Activated gamma-delta T cell treated with Interleukin-2 at 50 U/mL for 16 hours (primary cell): ENCODE measurements around the gene CHST2.

Source experiments
- DNase-seq: peaks from one replicate; pipeline ENCODE4 v3.0.0-alpha.2; 2020

Gene CHST2

DNA sequence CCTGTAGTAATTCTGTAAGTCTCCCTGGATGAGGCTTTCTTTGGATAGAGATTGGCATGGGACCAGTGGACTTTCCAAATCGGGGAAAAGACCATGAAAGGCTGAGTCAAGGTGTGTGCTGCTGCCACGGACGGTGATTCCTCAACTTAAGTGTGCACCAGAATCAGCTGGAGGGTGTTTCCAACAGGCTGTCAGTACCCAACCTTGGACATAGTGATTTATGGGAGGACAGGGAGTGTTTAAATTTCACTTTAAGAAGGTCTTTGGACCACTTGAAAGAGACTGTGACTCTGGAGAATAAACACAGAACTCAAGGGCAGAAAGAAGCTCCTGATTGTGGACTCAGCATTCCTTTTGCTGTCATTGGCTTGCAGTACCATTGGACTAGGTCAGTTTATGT is 20.4 kb upstream of the CHST2 start:
- no peak for DNase-seq

DNA sequence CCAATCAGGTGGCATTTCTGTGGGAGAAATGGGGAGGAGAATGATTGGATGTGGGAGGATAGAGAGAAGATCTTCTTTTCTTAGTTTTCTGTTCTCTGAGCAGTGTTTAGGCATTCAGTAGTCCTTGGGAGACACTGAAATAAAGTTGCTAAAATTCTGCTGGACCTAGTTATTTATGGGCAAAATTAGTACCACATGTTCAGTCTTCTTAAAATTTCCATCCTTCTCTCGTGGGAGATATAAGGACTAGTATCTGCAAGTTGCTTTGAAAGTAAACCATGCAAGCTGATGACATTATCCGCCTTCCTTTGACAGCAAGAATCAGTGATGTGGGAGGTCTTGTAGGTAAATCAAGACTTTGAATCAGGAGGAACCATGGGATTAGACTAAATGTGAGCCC is 19.9 kb upstream of the CHST2 start:
- no peak for DNase-seq

DNA sequence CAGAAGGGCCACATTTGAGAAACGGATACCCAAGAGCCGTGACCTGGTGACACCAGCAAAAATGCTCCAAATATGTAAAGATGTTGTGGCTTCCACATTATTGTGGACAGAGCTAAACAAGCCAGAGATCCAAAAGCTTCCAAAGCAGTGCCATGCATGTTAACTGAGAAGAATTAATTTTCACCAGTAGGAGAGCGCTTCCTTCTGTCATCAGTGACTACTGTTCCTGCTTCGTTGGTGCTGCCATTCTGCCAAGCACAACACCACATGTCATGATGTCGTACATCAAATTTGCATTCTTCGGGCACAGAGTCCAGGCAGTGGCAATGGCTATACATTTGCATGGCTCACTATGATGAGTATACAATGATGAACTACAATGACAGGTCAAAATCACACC is 19.1 kb upstream of the CHST2 start:
- DNase-seq, result no peak

DNA sequence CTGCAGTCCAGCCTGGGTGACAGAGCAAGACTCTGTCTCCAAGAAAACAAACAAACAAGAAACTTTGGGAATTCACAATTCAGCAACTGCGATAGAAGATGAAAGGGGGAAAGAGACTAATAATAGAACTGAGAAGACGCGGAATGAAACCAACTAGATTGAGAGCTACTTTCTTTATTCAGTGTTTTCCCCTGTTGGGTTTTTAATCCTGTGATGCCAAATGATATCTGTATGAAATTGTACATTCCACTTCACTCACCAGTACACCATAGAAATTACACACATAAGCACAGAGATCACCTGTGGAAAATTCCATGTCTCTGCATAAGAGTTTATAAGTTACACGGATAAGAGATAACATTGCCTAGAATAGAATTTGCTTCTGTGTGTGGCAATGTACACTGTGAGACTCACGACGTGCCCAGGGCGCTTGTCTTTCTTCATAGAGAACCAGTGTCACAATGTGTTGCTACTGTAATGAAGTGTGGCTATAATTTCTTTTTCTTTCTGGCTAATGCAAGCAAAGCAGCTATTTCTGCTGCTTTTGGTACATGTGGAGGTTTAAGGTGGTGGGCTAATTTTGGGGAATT is 17.7 kb upstream of the CHST2 start:
- DNase-seq, result no peak

DNA sequence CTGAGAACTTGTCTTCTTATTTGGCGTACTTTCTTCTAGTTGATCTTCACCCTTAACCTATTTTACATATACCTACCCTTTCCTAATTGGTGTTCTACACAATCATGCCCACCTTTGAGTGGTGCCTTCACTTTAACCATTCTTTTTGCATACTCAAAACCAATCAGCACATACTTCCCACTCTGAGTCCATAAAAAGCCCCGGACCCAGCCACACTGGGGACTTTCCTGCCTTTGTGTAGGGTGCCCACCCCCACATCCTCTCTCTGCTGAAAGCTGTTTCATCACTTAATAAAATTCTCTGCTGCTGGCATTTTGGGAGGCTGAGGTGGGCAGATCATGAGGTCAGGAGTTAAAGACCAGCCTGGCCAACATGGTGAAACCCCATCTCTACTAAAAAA is 15.9 kb upstream of the CHST2 start:
- DNase-seq, result no peak

DNA sequence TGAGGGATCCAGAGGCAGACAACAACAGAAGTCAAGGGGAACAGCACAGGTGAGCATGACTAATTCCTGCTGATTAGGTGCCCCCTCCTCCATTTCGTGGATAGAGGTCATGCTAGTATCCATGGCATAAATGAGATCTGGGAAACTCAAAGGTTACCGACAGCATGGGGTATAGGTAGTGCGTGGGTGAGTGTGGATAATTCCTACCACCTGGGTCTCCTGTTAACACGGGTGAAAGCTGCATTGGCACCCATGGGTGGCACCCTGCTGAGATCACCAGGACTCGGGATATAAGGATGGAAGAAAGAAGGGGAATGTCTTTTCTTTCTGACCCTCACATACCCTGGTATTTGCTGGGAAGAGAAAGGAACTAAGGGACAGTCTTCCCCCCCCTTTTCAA is 14.4 kb upstream of the CHST2 start:
- DNase-seq, result no peak

DNA sequence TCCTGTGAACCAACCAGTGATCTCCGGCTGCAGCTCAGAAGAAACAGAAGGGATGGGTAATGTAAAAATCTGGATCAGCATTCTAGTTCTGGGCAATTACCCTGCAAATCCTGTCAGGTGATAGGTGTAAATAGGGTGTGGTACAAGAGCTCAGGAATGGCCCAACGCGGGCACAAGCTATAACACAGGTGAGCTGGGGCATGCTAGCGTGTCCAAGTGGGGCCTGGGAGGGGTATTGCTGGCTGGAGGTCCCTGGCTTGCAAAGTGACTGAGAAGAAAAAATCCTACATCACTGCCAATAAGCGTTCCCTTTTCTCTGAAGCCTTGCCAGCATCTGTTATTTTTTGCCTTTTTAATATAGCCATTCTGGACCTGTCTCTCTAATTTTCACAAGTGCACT is 9.7 kb upstream of the CHST2 start:
- no peak for DNase-seq

DNA sequence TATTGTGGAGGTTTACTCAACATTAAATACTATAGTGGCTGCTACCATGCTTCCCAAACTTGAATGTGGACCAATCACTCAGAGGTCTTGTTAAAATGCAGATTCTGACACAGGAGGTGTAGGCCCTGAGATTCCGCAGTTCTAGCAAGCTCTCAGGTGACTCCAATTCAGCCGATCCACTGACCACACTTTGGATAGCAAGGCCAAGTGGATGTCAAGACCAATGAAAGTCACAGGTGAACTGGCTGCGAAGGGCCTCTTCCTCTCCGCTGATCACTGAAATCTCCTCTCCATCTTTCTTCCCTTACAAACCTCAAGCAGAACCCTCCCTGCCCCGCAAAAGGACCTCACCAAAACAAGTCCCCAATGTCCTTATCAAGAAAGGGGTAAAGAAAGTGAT is 9.2 kb upstream of the CHST2 start:
- no peak for DNase-seq

DNA sequence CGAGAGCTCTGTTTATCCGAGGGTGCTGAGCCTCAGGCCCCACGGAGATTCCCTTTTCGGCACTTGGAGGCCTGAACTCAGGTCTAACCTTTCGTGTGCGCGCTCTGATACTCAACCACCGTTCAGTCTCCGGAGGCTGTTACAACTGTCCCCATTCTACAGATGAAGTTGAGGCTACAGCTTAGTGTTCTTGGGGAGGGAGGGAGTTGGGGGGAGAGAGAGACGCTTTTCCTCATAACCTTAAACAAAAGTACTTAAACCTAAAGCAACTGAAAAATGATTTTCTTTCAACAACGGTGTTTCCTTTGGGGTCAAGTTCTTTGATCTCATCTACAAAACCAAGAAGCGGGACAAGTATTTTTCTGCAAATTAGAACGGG is 952 bp upstream of the CHST2 start:
- DNase-seq, result no peak

DNA sequence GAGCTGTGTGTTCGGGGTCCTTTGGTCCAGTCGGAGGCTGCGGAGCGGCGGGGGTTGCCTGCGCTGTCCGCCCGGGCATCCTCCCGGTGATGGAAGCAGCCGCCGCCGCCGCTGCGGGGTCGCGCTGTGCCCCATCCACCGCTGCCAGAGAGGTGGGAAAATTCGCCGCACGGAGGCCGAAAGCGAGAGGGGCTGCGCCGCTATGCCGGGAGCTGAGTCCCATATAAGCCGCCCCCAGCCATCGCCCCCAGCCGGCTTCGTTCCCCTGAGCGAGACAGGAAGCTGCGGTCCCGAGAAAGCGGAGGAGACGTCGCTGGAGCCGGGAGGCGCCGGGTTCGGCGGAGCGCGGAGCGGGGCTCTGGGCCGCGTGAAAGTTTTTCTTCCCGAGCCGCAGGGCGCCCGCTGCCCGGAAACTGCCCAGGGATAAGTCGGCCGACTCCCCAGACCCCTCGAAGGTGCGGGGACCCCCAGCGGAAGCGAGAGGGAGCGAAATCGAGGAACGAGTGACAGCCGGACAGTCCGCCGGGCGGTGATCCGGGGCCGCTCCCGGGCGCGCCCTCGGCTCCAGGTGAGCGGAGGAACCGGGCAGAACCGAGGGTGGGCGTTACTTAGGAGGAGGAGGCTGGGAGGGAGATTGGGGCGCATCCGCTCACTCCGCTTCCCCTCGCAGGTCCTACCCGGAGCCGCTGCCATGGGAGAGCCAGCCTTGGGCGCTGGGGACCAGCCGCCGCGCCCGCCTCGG is 574 bp downstream of the CHST2 start:
- DNase-seq, result peak; percentile 23

DNA sequence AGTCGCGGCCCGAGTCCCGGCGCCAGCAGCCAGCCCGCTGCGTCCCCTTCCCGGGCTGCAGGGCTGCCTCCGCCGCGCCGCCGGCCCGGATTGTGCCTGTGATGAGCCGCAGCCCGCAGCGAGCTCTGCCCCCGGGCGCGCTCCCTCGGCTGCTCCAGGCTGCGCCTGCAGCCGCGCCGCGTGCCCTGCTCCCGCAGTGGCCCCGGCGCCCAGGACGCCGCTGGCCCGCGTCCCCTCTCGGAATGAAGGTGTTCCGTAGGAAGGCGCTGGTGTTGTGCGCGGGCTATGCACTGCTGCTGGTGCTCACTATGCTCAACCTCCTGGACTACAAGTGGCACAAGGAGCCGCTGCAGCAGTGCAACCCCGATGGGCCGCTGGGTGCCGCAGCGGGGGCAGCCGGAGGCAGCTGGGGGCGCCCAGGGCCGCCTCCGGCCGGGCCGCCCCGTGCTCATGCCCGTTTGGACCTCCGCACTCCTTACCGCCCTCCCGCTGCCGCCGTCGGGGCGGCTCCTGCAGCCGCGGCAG is 1.2 kb downstream of the CHST2 start:
- DNase-seq, result peak; percentile 37

DNA sequence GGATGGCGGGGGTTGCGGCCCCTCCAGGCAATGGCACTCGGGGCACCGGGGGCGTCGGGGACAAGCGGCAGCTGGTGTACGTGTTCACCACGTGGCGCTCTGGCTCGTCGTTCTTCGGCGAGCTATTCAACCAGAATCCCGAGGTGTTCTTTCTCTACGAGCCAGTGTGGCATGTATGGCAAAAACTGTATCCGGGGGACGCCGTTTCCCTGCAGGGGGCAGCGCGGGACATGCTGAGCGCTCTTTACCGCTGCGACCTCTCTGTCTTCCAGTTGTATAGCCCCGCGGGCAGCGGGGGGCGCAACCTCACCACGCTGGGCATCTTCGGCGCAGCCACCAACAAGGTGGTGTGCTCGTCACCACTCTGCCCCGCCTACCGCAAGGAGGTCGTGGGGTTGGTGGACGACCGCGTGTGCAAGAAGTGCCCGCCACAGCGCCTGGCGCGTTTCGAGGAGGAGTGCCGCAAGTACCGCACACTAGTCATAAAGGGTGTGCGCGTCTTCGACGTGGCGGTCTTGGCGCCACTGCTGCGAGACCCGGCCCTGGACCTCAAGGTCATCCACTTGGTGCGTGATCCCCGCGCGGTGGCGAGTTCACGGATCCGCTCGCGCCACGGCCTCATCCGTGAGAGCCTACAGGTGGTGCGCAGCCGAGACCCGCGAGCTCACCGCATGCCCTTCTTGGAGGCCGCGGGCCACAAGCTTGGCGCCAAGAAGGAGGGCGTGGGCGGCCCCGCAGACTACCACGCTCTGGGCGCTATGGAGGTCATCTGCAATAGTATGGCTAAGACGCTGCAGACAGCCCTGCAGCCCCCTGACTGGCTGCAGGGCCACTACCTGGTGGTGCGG is 1.9 kb downstream of the CHST2 start:
- peak; percentile 82 for DNase-seq

DNA sequence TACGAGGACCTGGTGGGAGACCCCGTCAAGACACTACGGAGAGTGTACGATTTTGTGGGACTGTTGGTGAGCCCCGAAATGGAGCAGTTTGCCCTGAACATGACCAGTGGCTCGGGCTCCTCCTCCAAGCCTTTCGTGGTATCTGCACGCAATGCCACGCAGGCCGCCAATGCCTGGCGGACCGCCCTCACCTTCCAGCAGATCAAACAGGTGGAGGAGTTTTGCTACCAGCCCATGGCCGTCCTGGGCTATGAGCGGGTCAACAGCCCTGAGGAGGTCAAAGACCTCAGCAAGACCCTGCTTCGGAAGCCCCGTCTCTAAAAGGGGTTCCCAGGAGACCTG is 2.5 kb downstream of the CHST2 start:
- no peak for DNase-seq

DNA sequence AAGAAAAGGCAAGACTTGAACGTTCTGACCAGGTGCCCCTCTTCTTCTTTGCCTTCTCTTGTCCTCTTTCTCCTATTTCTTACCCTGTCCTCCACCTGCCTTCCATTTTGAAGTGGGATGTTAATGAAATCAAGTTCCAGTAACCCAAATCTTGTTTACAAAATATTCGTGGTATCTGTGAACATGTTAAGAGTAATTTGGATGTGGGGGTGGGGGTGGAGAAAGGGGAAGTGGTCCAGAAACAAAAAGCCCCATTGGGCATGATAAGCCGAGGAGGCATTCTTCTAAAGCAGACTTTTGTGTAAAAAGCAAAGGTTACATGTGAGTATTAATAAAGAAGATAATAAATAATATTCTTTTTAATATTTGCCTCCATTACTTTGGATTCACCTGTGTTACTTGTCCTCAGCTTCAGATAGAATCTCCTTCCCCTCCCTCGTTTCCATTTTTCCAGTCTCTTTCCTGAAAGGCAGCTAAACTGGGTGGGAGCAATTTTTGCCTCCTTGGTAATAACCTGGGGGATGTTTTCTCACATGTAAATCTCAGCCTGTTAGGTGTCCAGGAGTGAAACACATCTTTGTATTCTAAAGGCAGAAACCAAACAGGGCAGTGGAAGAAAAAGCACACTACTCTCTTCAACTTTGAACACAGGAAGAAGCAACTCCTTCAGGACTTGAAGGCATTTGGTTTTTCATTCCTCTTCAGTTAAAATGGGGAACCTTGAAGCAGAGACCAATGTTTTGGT is 3.2 kb downstream of the CHST2 start:
- DNase-seq, result no peak

DNA sequence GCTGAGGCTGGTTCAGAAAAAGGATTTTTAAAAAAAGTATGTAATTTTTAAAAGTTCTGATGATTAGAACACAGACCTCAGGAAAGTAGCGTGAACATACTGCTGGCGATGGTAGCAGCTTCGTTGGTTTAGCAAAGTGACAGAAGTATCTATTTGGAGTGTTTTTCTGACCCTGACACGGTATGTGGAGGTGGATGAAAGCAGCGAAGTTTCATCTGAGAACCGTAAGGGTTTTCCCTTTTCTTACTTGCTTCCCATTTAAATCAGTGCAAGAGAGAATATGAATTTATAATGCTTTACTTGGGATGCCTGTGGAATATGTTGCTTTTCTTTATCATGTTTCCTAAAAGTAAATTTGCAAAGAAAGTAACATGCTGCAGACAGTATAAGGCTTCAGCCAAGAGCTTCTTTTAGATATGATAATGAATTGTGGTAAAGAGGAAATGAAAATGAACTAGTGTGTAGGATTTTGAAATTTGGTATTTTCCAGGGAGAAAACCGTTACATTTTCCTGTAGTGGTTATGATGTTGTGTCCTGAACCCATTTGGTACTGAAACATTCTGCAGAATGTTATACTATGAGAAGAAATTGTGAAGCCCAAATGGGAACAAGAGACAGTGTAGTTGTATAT is 3.9 kb downstream of the CHST2 start:
- no peak for DNase-seq

DNA sequence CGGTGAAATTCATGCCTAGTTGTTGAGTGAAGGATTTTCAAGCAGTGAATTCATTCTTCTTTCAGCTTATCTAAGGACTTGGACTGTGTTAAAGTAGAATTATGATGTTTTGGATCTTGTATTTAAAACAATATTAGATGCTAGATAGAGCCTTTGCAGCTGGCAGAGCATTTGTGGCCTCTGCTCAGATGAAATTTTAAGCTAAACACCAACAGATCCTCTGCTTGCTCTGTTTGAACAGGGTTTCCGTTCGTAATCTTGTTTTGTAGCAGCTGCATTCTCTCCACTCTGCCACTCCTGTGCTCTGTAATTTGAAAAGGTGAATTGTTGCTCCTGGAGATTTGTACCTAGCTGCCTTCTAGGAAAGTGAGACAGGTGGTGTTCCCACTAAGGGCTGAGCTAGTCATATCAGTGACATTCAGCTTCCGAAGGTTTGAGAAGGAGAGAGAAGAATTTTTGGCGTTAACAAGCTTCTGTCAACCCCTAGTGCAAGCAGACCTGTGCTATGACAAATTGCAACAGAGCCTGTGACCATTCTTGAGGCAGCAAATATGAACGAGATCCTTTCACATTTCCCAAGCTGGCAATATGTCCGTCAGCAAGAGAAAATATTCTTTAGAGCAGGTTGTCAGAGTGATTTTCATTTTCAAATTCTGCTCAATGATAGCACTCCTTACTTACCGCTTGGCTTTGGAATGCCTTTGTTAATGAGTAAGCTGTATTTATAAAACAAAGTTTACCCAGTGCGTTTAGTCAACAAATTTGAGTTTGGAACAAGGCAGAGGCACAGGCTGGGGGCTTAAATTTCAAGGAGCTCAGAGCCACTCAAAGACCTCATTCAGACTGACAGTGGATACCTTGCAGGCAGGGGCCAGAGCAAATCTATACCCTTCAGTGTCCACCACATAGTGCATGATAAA is 5.3 kb downstream of the CHST2 start:
- DNase-seq, result no peak

DNA sequence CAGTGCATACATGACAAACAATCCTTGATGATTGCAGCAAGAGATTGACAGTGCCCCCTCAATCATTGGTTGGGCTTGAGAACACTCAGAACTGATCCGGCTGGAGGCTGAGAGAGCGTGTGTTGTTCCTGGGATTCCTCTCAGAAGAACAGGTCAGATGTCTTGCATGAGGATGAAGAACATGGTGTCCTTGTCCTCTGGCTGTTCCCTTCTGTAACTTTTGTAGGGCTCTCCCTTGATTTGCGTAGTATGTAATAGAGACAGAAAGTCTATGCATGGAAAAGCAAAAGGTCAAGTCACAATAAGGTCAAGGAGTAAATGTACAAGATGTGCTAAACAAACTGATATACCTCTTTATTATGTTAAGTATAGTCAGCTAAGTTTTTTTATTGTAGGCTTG is 8.2 kb downstream of the CHST2 start:
- no peak for DNase-seq

DNA sequence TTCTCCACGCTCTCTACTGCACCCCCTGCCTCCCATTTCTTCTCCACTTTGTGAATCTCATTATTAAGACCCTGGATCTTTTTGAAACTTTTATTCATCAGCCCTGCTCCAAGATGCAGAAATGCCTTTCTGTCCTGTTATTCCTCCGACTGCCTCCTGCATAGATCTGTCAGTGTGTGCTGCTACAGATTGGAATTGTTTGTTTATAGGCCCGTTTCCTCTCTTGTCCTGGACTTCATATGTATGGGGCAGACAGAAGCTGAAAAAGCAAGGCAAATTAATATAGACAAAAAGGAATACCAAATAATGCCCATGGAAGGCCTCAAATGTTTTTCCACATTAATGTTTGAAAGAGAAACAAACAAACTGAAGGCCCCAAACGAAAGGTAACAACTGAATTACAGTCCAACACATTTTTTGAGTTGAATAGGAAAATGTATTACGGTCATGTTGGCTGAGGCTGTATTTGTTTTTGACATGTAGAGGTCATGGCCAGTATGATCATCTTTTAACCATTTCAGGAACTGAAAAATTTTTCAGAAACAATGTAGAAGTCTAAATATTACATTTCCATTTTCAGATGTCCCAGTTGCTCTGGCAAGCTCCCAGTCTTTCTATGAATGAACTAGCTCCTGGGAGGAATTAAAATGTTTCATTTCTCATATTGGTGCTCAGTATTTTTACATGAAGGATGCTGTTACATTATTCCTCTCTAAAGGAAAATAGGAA is 8.8 kb downstream of the CHST2 start:
- DNase-seq, result no peak

DNA sequence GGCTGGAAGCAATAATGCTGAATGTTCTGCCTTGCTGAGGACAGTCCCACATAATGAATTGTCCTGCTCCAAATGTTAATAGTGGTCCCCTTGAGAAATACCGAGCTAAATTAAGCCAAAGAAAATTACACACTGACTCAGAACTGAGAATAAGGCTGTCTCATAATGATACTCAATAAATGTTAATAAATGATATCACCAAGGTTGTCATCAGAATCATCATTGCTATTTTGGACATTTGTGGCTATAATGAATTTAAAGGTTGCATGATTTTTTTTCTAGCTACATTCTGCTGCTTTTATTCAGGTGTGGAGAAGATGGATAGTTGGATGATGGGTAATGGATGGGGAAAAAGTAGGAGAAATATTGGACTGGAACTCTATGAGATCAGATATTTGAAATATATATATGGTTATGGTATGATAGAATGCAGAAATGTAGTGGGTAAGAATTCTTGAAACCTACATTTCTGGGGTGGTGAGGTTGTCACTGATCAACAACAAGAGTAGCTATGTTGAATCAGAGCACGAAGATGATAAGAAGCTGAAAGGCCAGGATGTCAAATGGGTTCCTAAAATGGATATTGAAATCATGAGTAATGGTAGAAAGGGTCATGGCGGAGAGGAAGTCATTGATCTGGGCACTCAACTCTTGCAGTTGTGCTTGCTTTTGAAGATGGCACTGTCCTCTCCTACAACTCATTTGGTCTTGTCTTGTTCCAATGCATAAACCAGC is 12.8 kb downstream of the CHST2 start:
- no peak for DNase-seq

DNA sequence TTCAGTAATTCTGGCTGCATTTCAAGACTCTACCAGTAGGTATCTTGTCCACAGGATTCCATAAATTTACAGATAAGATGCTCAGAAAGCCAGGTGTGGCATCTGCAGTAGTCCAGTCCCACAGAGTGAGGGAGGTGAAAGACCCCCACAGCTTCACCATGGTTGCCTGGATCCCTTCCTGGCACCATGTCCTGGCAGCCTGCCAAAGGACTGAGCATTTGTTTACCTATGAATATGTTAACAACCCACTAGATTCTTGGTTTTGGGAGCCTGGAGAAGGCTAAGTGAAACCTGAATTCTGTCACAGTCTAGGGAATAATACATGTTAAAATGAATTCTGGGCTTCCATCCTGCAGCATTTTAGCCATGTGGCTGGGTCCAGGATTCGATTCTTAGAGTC is 14.9 kb downstream of the CHST2 start:
- no peak for DNase-seq
